Glutamatergic neuron (in vitro differentiated cells): ENCODE measurements around the gene MAP3K5. TPM values are rescaled to one million over a fixed set of nuclear protein-coding genes. Genes with fewer than 3 reads are reported as not detected.

Source experiments
- DNase-seq: peaks from one replicate; pipeline ENCODE4 v3.0.0; 2022
- H3K27ac Mint-ChIP-seq: one replicate; pipeline ENCODE4 v1.8.0; 2020; ENCODE audit warnings: mild to moderate bottlenecking, mixed read lengths, inconsistent platforms; ENCODE audit not compliant: unreplicated experiment
- H3K27me3 Mint-ChIP-seq: one replicate; pipeline ENCODE4 v1.8.0; 2020; ENCODE audit warnings: mild to moderate bottlenecking, moderate library complexity, mixed read lengths, inconsistent platforms; ENCODE audit not compliant: unreplicated experiment
- H3K36me3 Mint-ChIP-seq: one replicate; pipeline ENCODE4 v1.8.0; 2020; ENCODE audit warnings: mild to moderate bottlenecking, mixed read lengths, inconsistent platforms; ENCODE audit not compliant: unreplicated experiment
- H3K4me1 Mint-ChIP-seq: one replicate; pipeline ENCODE4 v1.8.0; 2020; ENCODE audit warnings: mild to moderate bottlenecking, low read depth, mixed read lengths, inconsistent platforms; ENCODE audit not compliant: unreplicated experiment
- H3K4me3 Mint-ChIP-seq: one replicate; pipeline ENCODE4 v1.8.0; 2020; ENCODE audit warnings: mild to moderate bottlenecking, mixed read lengths, inconsistent platforms; ENCODE audit not compliant: unreplicated experiment
- H3K9me3 Mint-ChIP-seq: one replicate; pipeline ENCODE4 v1.8.0; 2020; ENCODE audit warnings: mild to moderate bottlenecking, moderate library complexity, mixed read lengths, inconsistent platforms; ENCODE audit not compliant: unreplicated experiment
- total RNA-seq: library from RNA; stranded (reverse); fragmentation: NEBNext Ultra II Directional; extraction: Animal tissue kit (Norgen Biotek cat#: 25700); gene quantifications from one replicate; pipeline ENCODE4 v1.2.1, GENCODE V29; 2021; ENCODE audit not compliant: unreplicated experiment
- TF ChIP-seq, protein P1 (sequence below): fragments of 200-600 bp; sonication (generic); IDR thresholded peaks from one replicate; pipeline ENCODE4 v1.5.0; 2021; ENCODE audit not compliant: partially characterized antibody, unreplicated experiment

Gene MAP3K5
- total RNA-seq, 1 donor from 2014 or later, result 0.66 TPM

DNA sequence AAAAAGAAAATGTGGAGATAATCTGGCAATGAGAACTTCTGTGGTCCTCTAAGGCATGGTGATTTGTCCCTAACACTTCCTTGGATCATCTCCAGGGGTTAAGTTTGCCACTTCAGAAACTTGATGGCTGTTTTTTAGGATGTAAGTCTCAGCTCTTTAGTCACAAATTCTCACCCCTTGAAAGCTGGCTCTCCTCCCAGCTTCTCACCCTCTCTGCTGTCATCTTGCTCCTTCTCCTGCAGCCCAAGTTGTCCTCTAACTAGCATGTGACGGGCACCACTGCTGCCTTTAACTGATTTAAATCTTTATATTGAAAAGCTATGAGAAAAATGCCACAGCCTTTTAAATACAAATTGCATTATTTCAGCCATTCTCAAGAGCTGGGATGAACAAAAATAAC lies 107.8 kb downstream of the MAP3K5 start:
- TF ChIP-seq, protein P1, sequence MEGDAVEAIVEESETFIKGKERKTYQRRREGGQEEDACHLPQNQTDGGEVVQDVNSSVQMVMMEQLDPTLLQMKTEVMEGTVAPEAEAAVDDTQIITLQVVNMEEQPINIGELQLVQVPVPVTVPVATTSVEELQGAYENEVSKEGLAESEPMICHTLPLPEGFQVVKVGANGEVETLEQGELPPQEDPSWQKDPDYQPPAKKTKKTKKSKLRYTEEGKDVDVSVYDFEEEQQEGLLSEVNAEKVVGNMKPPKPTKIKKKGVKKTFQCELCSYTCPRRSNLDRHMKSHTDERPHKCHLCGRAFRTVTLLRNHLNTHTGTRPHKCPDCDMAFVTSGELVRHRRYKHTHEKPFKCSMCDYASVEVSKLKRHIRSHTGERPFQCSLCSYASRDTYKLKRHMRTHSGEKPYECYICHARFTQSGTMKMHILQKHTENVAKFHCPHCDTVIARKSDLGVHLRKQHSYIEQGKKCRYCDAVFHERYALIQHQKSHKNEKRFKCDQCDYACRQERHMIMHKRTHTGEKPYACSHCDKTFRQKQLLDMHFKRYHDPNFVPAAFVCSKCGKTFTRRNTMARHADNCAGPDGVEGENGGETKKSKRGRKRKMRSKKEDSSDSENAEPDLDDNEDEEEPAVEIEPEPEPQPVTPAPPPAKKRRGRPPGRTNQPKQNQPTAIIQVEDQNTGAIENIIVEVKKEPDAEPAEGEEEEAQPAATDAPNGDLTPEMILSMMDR, result no peak
- H3K4me1 Mint-ChIP-seq, result no peaks in the 10 kb centered on the region
- no peak for DNase-seq
- H3K27ac Mint-ChIP-seq, result no peak overlapping the region
- H3K9me3 Mint-ChIP-seq, result no peaks in the 10 kb centered on the region
- no peaks in the 10 kb centered on the region for H3K27me3 Mint-ChIP-seq
- H3K4me3 Mint-ChIP-seq, result no peak overlapping the region
- H3K36me3 Mint-ChIP-seq, result no peaks in the 10 kb centered on the region

DNA sequence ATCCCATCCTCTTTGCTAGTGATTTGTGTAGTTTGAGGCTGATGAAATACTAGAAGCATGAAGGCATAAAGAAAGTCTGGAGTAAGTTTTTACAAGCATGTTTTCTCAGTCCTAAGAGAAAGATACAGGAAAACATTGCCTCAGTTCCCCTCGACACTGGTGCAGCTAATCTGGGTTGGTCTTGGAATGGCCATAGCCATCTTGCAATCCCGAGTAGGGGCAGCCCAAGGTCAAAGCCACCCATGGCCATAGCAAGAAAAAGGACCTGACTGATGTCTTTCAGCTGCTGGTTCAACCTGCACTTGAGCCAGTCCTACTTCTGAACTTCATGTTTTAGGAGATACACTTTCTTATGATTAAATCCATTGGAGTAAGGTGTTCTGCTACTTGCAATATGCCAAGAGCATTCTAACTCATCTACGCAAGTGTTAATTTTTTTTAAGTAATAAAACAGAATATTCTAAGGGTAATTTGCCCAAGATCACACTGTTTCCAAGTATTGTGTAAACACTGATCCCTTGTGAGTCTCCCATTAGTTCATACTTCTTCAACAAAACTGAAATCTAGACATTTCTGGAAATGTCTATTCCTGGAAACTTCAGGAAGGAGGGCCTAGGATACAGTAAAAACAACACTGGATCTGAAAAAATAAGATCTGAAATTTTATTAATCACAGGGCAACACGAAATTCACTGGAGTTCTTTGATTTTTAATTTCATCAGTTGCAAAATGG lies 108.9 kb downstream of the MAP3K5 start:
- H3K27ac Mint-ChIP-seq, result no peak overlapping the region

DNA sequence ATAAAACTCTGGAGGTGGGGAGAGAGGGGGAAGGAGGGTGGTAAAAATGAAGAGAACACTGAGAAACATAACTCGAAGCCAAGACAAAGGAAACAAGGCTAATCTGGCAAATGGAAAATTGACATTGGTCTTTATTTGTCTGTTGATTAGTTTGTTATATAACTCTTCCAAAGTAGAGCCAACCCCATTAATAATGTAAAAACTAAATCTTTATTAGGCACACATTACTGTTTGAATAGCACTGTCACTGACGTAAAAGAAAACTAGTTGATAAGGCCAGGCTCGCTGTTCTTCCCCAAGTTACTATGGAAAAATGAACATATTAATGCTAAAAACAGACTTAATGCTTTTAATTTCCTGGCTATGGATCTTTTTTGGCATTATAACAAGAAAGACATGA lies 110.0 kb downstream of the MAP3K5 start:
- H3K27me3 Mint-ChIP-seq, result no peaks in the 10 kb centered on the region
- DNase-seq, result no peak
- H3K27ac Mint-ChIP-seq, result no peak overlapping the region
- H3K9me3 Mint-ChIP-seq, result no peaks in the 10 kb centered on the region
- no peaks in the 10 kb centered on the region for H3K36me3 Mint-ChIP-seq
- no peaks in the 10 kb centered on the region for H3K4me1 Mint-ChIP-seq
- H3K4me3 Mint-ChIP-seq, result no peak overlapping the region
- TF ChIP-seq, protein P1, result no peak

More for the DNA sequence above, 108.9 kb downstream of the MAP3K5 start:
- no peaks in the 10 kb centered on the region for H3K36me3 Mint-ChIP-seq
- no peak for DNase-seq
- no peaks in the 10 kb centered on the region for H3K4me1 Mint-ChIP-seq
- H3K9me3 Mint-ChIP-seq, result no peaks in the 10 kb centered on the region
- no peaks in the 10 kb centered on the region for H3K27me3 Mint-ChIP-seq
- no peak overlapping the region for H3K4me3 Mint-ChIP-seq
- TF ChIP-seq, protein P1, result no peak

DNA sequence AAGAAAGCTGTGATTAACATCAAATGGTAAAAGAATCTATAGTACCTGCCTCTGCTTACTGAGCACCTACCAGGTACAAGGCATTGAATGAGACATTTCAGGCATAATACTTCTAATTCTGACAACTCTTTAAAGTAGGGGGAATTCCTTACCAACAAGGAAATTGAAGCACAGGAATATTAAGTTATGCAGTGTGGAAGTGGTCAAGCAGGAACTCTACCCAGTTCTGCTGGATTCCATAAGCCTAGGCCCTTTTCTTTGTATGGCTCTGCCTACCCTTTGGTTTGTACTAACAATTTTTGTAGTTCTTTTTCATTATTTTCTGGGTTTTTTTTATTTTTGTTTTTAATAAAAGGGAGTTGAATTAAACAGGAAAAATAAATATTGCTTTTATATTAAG lies 114.5 kb downstream of the MAP3K5 start:
- no peaks in the 10 kb centered on the region for H3K9me3 Mint-ChIP-seq
- H3K27ac Mint-ChIP-seq, result no peak overlapping the region
- no peak overlapping the region for H3K4me3 Mint-ChIP-seq
- no peaks in the 10 kb centered on the region for H3K36me3 Mint-ChIP-seq
- TF ChIP-seq, protein P1, result no peak
- H3K27me3 Mint-ChIP-seq, result no peaks in the 10 kb centered on the region
- no peaks in the 10 kb centered on the region for H3K4me1 Mint-ChIP-seq
- DNase-seq, result no peak

DNA sequence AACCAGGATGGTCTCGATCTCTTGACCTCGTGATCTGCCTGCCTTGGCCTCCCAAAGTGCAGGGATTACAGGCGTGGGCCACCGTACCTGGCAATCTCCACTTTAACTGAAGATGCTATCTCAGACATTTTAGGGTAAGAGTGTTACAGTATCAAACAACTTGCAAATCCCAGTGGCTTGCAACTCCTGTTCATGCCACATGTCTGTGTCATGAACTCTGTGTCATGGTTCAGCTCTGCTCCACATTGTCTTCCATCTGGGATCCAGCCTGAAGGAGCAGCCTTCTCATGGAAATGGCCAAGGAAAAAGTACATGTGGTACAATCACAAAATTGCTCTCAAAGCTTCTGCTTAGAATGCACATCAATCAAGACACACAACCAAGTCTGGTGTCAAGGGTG lies 114.9 kb downstream of the MAP3K5 start:
- no peak overlapping the region for H3K27ac Mint-ChIP-seq
- no peaks in the 10 kb centered on the region for H3K36me3 Mint-ChIP-seq
- H3K4me3 Mint-ChIP-seq, result no peak overlapping the region
- no peaks in the 10 kb centered on the region for H3K9me3 Mint-ChIP-seq
- no peaks in the 10 kb centered on the region for H3K4me1 Mint-ChIP-seq
- DNase-seq, result no peak
- H3K27me3 Mint-ChIP-seq, result no peaks in the 10 kb centered on the region
- TF ChIP-seq, protein P1, result no peak
